HG02763 (cell line): ENCODE measurements around the gene TUBA8.
"Not testable (repeated sequence)": the region's sequence is repeated elsewhere in the genome, so short reads cannot be mapped to it uniquely, and the experiment has no call there.

ENCODE experiments used
- ATAC-seq: cut with Tn5 transposase; IDR thresholded peaks from one replicate; pipeline ENCODE4 v1.9.1; 2021; ENCODE audit warnings: mild to moderate bottlenecking, moderate library complexity; ENCODE audit not compliant: unreplicated experiment

TUBA8 gene

GRCh38 chr22:18165356-18165755 is 54.7 kb downstream of the TUBA8 start:
- not testable (repeated sequence) for ATAC-seq

- ATAC-seq, result not testable (repeated sequence)
Measured at GRCh38 chr22:18170284-18170683, 59.7 kb downstream of the TUBA8 start.

DNA sequence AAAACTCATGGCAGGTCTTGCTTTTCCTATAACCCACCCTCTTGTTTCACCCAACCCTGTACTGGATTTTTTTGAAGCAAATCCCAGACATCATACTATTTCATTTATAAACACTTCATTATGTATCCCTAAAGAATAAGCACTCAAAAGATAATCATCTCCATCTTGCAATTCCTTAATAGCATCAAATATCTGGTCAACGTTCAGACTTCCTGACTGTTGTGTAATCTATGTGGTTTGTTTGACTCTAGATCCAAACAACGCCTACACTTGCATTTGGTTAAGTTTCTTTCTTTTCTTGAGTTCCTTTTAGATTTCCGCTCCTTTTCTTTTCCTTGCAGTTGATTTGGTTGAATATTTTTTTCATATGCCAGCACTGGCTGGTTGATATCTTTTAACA is 61.6 kb downstream of the TUBA8 start:
- not testable (repeated sequence) for ATAC-seq

GRCh38 chr22:18172776-18173175 is 62.2 kb downstream of the TUBA8 start:
- ATAC-seq, result not testable (repeated sequence)

GRCh38 chr22:18173441-18173840 is 62.8 kb downstream of the TUBA8 start:
- not testable (repeated sequence) for ATAC-seq
